HepG2 (cell line): ENCODE results near the gene ZBTB37. TPM values are rescaled to one million over a fixed set of nuclear protein-coding genes. Genes with fewer than 3 reads are reported as not detected.
A peak's percentile ranks its signal among the peaks of the same experiment; 100 is the strongest.

Experiments
- ARNT ChIP-seq: fragments of 450-650 bp; IDR thresholded peaks from 2 replicates; pipeline ENCODE4 v1.6.1; 2017
- BRCA1 ChIP-seq: sonication (generic); formaldehyde crosslinking; IDR thresholded peaks from 2 replicates; pipeline ENCODE4 v1.4.0; 2020; ENCODE audit warnings: missing genetic modification reagents
- CAMTA2 ChIP-seq: sonication (generic); formaldehyde crosslinking; IDR thresholded peaks from 2 replicates; pipeline ENCODE4 v1.4.0; 2020; ENCODE audit warnings: mild to moderate bottlenecking, missing genetic modification reagents, borderline replicate concordance
- DPF2 ChIP-seq: sonication (generic); formaldehyde crosslinking; IDR thresholded peaks from 2 replicates; pipeline ENCODE4 v1.4.0; 2020; ENCODE audit warnings: mild to moderate bottlenecking, low read depth, missing genetic modification reagents, borderline replicate concordance
- FOXJ3 ChIP-seq: sonication (generic); formaldehyde crosslinking; IDR thresholded peaks from 2 replicates; pipeline ENCODE4 v1.4.0; 2020; ENCODE audit warnings: missing genetic modification reagents, mild to moderate bottlenecking, borderline replicate concordance
- FOXK2 ChIP-seq: fragments of 450-650 bp; IDR thresholded peaks from 2 replicates; pipeline ENCODE4 v1.6.1; 2016
- HOXA7 ChIP-seq: sonication (generic); formaldehyde crosslinking; IDR thresholded peaks from 2 replicates; pipeline ENCODE4 v1.8.1; 2022; ENCODE audit warnings: mild to moderate bottlenecking, missing genetic modification reagents, moderate library complexity
- HOXA9 ChIP-seq: sonication (generic); formaldehyde crosslinking; IDR thresholded peaks from 2 replicates; pipeline ENCODE4 v1.8.1; 2022; ENCODE audit warnings: missing genetic modification reagents, mild to moderate bottlenecking, moderate library complexity, borderline replicate concordance
- KLF12 ChIP-seq: sonication (generic); formaldehyde crosslinking; IDR thresholded peaks from 2 replicates; pipeline ENCODE4 v1.4.0; 2020; ENCODE audit warnings: missing genetic modification reagents, borderline replicate concordance
- KLF16 ChIP-seq, 2 experiments: sonication (generic) in 1 of 2; formaldehyde crosslinking in 1 of 2; IDR thresholded peaks; 2 replicates each; pipeline versions ENCODE4 v1.6.1 to v1.8.0; 2016 to 2023; ENCODE audit warnings: missing genetic modification reagents in 2 of 2, missing compliant biosample characterization in 1 of 2
- MTA1 ChIP-seq: sonication (generic); formaldehyde crosslinking; IDR thresholded peaks from 2 replicates; pipeline ENCODE4 v1.4.0; 2020; ENCODE audit warnings: missing genetic modification reagents, mild to moderate bottlenecking, borderline replicate concordance
- MYC ChIP-seq: sonication (generic); formaldehyde crosslinking; IDR thresholded peaks from 2 replicates; pipeline ENCODE4 v1.9.0; 2021; ENCODE audit warnings: missing genetic modification reagents, borderline replicate concordance
- ONECUT2 ChIP-seq: sonication (generic); formaldehyde crosslinking; IDR thresholded peaks from 2 replicates; pipeline ENCODE4 v1.4.0; 2020; ENCODE audit warnings: missing genetic modification reagents
- SMC3 ChIP-seq: IDR thresholded peaks from 2 replicates; pipeline ENCODE4 v1.6.1; 2011; ENCODE audit warnings: low read length, improper control_type of control experiment
- TBX3 ChIP-seq: fragments of 450-650 bp; IDR thresholded peaks from 2 replicates; pipeline ENCODE4 v1.6.1; 2017; ENCODE audit warnings: antibody characterized with exemption, mild to moderate bottlenecking, inconsistent platforms, borderline replicate concordance
- TRIM22 ChIP-seq: fragments of 450-650 bp; IDR thresholded peaks from 2 replicates; pipeline ENCODE4 v1.6.1; 2017
- ZBTB46 ChIP-seq: sonication (generic); formaldehyde crosslinking; IDR thresholded peaks from 2 replicates; pipeline ENCODE4 v1.4.0; 2020; ENCODE audit warnings: mild to moderate bottlenecking, missing genetic modification reagents, borderline replicate concordance
- ZC3H4 ChIP-seq: sonication (generic); formaldehyde crosslinking; IDR thresholded peaks from 2 replicates; pipeline ENCODE4 v1.4.0; 2020; ENCODE audit warnings: missing genetic modification reagents, borderline replicate concordance
- ZNF335 ChIP-seq: sonication (generic); formaldehyde crosslinking; IDR thresholded peaks from 2 replicates; pipeline ENCODE4 v1.4.0; 2020; ENCODE audit warnings: missing genetic modification reagents
- ZNF382 ChIP-seq: sonication (generic); formaldehyde crosslinking; IDR thresholded peaks from 2 replicates; pipeline ENCODE4 v1.5.0; 2020; ENCODE audit warnings: missing genetic modification reagents, mild to moderate bottlenecking, borderline replicate concordance
- ZNF512B ChIP-seq: sonication (generic); formaldehyde crosslinking; IDR thresholded peaks from 2 replicates; pipeline ENCODE4 v1.5.1; 2020; ENCODE audit warnings: missing genetic modification reagents, mild to moderate bottlenecking, borderline replicate concordance
- ZNF639 ChIP-seq: conservative IDR thresholded peaks from 2 replicates; pipeline ENCODE4 v1.6.1; 2018; ENCODE audit warnings: missing genetic modification reagents
- ZSCAN21 ChIP-seq: sonication (generic); formaldehyde crosslinking; IDR thresholded peaks from 2 replicates; pipeline ENCODE4 v1.8.0; 2022; ENCODE audit warnings: mild to moderate bottlenecking, missing genetic modification reagents, moderate library complexity, borderline replicate concordance
- ZSCAN31 ChIP-seq: sonication (generic); formaldehyde crosslinking; IDR thresholded peaks from 2 replicates; pipeline ENCODE4 v1.5.0; 2020; ENCODE audit warnings: low read depth, mild to moderate bottlenecking, missing genetic modification reagents
- polyA plus RNA-seq, 8 experiments: library from polyadenylated mRNA; depleted of rRNA in 3 of 8; stranded (reverse) in 7 of 8; unstranded in 1 of 8; fragments of >200 nt; fragmentation: Illumina TruSeq in 4 of 8; extraction: Trizol in 4 of 8; gene quantifications; 2 replicates each; pipeline versions ENCODE4 v1.2.1 to v1.2.3, GENCODE V29; 2011 to 2016; ENCODE audit warnings: low read depth in 4 of 8, missing spikeins in 1 of 8, mixed read lengths in 1 of 8; ENCODE audit not compliant: insufficient read depth in 1 of 8
- total RNA-seq, 5 experiments: library from RNA; depleted of rRNA; stranded (reverse); fragments of >200 nt; fragmentation: Illumina TruSeq; extraction: Trizol; gene quantifications; 2 replicates each; pipeline ENCODE4 v1.2.3, GENCODE V29; 2016; ENCODE audit warnings: low read depth in 1 of 5

Gene ZBTB37
- total and polyA plus RNA-seq, 2 of the 13 experiments (the other 11 are each of a cell fraction or from before 2014, with no cell fraction given), result 2.6 to 7.7 TPM

GRCh38 chr1:173867753-173868265 lies 371 bp upstream of the ZBTB37 start, which contains the start of gene GAS5 (continued):
- 0 out of 2 replicates have a peak, but pooled peaks have one; percentile 31 for TF ChIP-seq BRCA1 (CRISPR knock-in tag)
- no peak for TF ChIP-seq ZNF639 (CRISPR knock-in tag)
- TF ChIP-seq TRIM22, result no peak
- no peak for TF ChIP-seq FOXK2
- peak; percentile 54; the same call in 1 of the 2 replicates for TF ChIP-seq KLF12
- TF ChIP-seq DPF2, result no peak
- no peak for TF ChIP-seq HOXA7 (CRISPR knock-in tag)
- TF ChIP-seq ZSCAN21 (CRISPR knock-in tag), result 0 out of 2 replicates have a peak, but pooled peaks have one; percentile 24
- TF ChIP-seq ZNF382, result no peak
- TF ChIP-seq TBX3, result peak; percentile 30; the same call in 1 of the 2 replicates
- peak; percentile 25; the same call in 1 of the 2 replicates for TF ChIP-seq ONECUT2 (CRISPR knock-in tag)
- TF ChIP-seq MTA1 (CRISPR knock-in tag), result no peak
- no peak for TF ChIP-seq CAMTA2 (CRISPR knock-in tag)
- no peak for TF ChIP-seq ZNF335 (CRISPR knock-in tag)
- TF ChIP-seq ZC3H4 (CRISPR knock-in tag), result no peak
- no peak for TF ChIP-seq ARNT
- TF ChIP-seq ZBTB46, result no peak
- TF ChIP-seq MYC (CRISPR knock-in tag), result peak; percentile 84
- TF ChIP-seq ZSCAN31, result peak; percentile 86
- peak; percentile 3; the same call in 1 of the 2 replicates for TF ChIP-seq SMC3
- 0 out of 2 replicates have a peak, but pooled peaks have one; percentile 18 for TF ChIP-seq ZNF512B (CRISPR knock-in tag)
- 0 out of 2 replicates have a peak, but pooled peaks have one; percentile 59 for TF ChIP-seq HOXA9 (CRISPR knock-in tag)
- peak in 1 of 2 experiments; percentile 72; a peak in 1 of 4 replicates for TF ChIP-seq KLF16 (CRISPR knock-in tag; IDR thresholded peaks at IDR 0.05)
- no peak for TF ChIP-seq FOXJ3
